ENCODE measurements around the gene SDK2. TPM values are rescaled to one million over a fixed set of nuclear protein-coding genes. Genes with fewer than 3 reads are reported as not detected.

Gene SDK2
- total and polyA plus RNA-seq, 7 experiments from 2014 or later: 0.64 to 14.1 (median 8.2) TPM

DNA sequence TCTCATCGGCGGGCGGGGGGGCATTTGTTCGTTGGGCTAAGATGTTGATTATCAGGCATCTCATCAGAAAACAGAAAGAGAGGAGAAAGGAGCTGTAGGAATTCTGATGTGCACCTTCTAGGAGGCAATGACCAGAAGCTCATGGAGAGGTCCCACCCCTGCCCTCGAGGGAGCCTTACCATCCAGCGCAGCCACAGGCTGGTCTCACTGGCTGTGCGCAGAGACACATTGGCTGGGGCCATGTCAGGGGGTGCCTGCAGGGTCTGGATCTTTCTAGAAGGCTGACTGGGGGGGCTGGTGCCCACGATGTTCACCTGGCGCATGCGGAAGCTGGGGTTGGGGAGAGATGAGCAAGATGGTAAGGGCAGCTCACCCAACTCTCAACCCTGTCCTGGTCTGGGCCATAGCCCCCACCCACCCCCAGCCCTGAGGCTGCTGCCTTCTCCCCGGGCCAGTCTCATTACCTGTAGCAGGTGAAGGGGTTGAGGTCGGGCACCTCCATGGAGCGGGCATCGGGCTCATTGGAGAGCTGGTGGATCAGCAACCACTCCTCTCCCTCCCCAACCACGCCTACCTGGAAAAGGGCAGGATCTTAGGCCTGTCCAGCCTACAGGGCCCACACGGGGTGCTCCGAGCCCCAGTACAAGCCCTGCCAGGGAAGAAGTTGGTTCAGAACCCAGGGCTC lies 246.2 kb downstream of the SDK2 start:
- Histone ChIP-seq H3K4me1 (ENCODE audit: control insufficient read depth in 2 of 2, insufficient read depth in 2 of 2, low read length in 2 of 2) (no peaks in the 10 kb centered on the region), H3K9me3 (ENCODE audit: control insufficient read depth in 2 of 3, low read length in 3 of 3) (no peaks in the 10 kb centered on the region), H3K36me3 (ENCODE audit: control insufficient read depth in 2 of 3, insufficient read depth in 3 of 3, low read length in 3 of 3) (peaks cover 0 to 5% (median 0%) of the 10 kb centered on the region in 3 experiments), H3K4me3 (ENCODE audit: low read length) (no peak overlapping the region), H3K27ac (ENCODE audit: low read depth, low read length) (no peak overlapping the region), H3K27me3 (ENCODE audit: control insufficient read depth in 2 of 2, insufficient read depth in 2 of 2, low read length in 2 of 2) (no peaks in the 10 kb centered on the region)
- intact Hi-C loops (cut with micrococcal nuclease): no loop called here
- Mint-ChIP-seq H3K27me3 (no peaks in the 10 kb centered on the region), H3K27ac (no peak overlapping the region), H3K4me3 (no peak overlapping the region), H3K4me1 (no peaks in the 10 kb centered on the region), H3K36me3 (peaks cover 0 to 43% (median 4%) of the 10 kb centered on the region in 5 donors), H3K9me3 (no peaks in the 10 kb centered on the region)
- ChIA-PET CTCF (no interaction called here), POLR2A (no interaction called here)
- ATAC-seq (no peak), DNase-seq (no peak)

DNA sequence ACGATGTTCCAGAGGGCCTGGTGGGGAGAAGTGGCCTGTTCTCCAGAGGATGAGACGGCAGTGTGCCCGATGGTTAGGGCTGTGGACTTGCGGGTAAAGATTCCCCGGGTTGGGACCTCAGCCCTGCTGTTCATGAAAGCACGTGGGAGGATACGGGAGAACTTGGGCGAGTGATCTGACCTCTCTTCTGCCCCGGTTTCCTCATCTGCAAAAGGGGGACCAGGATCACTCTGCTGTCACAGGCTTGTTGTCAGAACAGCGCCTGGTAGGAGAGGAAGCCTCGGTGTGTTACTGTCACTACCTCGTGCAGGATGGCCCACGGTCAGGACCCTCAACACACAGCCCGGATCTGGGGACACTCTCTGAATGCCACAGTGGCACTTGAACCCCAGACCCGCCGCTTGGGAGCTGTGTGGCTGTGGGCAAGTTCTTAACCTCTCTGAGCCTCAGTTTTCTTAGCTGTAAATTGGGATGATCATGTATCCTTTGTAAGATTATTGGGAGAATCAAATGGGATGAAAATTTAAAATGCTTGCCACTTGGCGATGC lies 246.9 kb downstream of the SDK2 start:
- ATAC-seq (no peak), DNase-seq (no peak)
- no peaks in the 10 kb centered on the region for H3K27me3 ChIP-seq (ENCODE audit: control insufficient read depth in 2 of 2, insufficient read depth in 2 of 2, low read length in 2 of 2)
- H3K4me1 ChIP-seq (ENCODE audit: control insufficient read depth in 2 of 2, insufficient read depth in 2 of 2, low read length in 2 of 2): no peaks in the 10 kb centered on the region
- no peak overlapping the region for H3K4me3 Mint-ChIP-seq
- peaks cover 0 to 5% (median 0%) of the 10 kb centered on the region in 3 experiments for H3K36me3 ChIP-seq (ENCODE audit: control insufficient read depth in 2 of 3, insufficient read depth in 3 of 3, low read length in 3 of 3)
- H3K27ac ChIP-seq (ENCODE audit: low read depth, low read length): no peak overlapping the region
- H3K9me3 ChIP-seq (ENCODE audit: control insufficient read depth in 2 of 3, low read length in 3 of 3): no peaks in the 10 kb centered on the region
- peaks cover 0 to 43% (median 4%) of the 10 kb centered on the region in 5 donors for H3K36me3 Mint-ChIP-seq
- no peak overlapping the region for H3K4me3 ChIP-seq (ENCODE audit: low read length)
- H3K27me3 Mint-ChIP-seq: no peaks in the 10 kb centered on the region
- no peaks in the 10 kb centered on the region for H3K4me1 Mint-ChIP-seq
- no peak overlapping the region for H3K27ac Mint-ChIP-seq
- ChIA-PET POLR2A (no interaction called here), CTCF (no interaction called here)
- no peaks in the 10 kb centered on the region for H3K9me3 Mint-ChIP-seq
- intact Hi-C loops (cut with micrococcal nuclease): no loop called here

GRCh38 chr17:73396431-73397277 lies 247.6 kb downstream of the SDK2 start:
- H3K27ac Mint-ChIP-seq: no peak overlapping the region
- Histone ChIP-seq H3K9me3 (ENCODE audit: control insufficient read depth in 2 of 3, low read length in 3 of 3) (no peaks in the 10 kb centered on the region), H3K4me1 (ENCODE audit: control insufficient read depth in 2 of 2, insufficient read depth in 2 of 2, low read length in 2 of 2) (no peaks in the 10 kb centered on the region), H3K27me3 (ENCODE audit: control insufficient read depth in 2 of 2, insufficient read depth in 2 of 2, low read length in 2 of 2) (no peaks in the 10 kb centered on the region), H3K36me3 (ENCODE audit: control insufficient read depth in 2 of 3, insufficient read depth in 3 of 3, low read length in 3 of 3) (peaks cover 0 to 5% (median 0%) of the 10 kb centered on the region in 3 experiments), H3K27ac (ENCODE audit: low read depth, low read length) (no peak overlapping the region), H3K4me3 (ENCODE audit: low read length) (no peak overlapping the region)
- POLR2A ChIA-PET: no interaction called here
- no peaks in the 10 kb centered on the region for H3K4me1 Mint-ChIP-seq
- no peaks in the 10 kb centered on the region for H3K9me3 Mint-ChIP-seq
- intact Hi-C loops (cut with micrococcal nuclease): no loop called here
- no peak for ATAC-seq
- DNase-seq: no peak
- no peak overlapping the region for H3K4me3 Mint-ChIP-seq
- H3K27me3 Mint-ChIP-seq: no peaks in the 10 kb centered on the region
- H3K36me3 Mint-ChIP-seq: peaks cover 0 to 43% (median 4%) of the 10 kb centered on the region in 5 donors
- CTCF ChIA-PET: no interaction called here

DNA sequence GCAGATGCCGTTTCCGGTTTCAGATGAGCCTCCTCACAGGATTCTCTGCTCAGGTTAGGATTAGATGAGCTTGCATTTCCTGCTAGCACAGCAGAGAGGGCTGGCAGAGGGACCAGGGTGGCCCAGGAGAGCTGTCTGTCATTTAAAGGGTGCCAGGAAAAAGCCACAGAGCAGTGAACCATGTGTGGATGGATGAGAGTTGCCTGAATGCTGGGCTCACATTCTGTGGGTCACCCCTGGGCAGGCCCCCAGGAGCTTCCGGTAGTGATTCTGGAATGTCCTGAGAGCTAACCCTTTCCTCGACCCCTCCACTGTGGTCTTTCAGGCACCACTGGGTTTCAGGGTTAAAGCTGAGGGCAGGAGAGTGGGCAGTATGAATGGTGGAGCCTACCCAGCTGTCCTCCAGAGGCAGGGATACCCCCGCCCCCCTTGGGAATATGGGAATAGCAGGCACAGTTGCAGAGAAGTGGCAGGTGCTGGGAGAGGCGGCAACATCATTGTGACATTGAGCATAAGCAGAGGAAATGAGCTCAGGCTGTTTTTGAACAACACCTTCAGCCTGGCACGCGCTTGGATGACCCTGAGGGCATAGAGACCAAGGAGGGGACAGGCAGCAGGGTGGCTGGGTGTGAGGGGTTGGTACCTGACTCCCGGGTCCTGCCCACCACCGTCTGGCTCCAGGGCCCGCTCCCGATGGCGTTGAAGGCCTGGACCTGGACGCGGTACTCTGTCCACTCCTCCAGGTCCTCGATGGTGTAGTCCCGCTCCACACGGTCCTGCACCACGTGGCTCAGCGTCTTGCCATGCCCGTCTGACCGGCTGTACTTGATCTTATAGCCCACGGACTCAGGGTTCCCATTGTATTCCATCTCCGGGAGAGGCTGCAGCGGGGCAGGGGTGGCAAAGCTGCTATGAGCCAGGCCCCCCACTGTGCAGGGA lies 249.5 kb downstream of the SDK2 start:
- no peak overlapping the region for H3K27ac Mint-ChIP-seq
- intact Hi-C loops (cut with micrococcal nuclease): no loop called here
- no peaks in the 10 kb centered on the region for H3K9me3 ChIP-seq (ENCODE audit: control insufficient read depth in 2 of 3, low read length in 3 of 3)
- H3K4me3 Mint-ChIP-seq: no peak overlapping the region
- no peaks in the 10 kb centered on the region for H3K27me3 ChIP-seq (ENCODE audit: control insufficient read depth in 2 of 2, insufficient read depth in 2 of 2, low read length in 2 of 2)
- H3K4me1 ChIP-seq (ENCODE audit: control insufficient read depth in 2 of 2, insufficient read depth in 2 of 2, low read length in 2 of 2): no peaks in the 10 kb centered on the region
- H3K9me3 Mint-ChIP-seq: no peaks in the 10 kb centered on the region
- ChIA-PET POLR2A (no interaction called here), CTCF (interaction anchor here (0.5 kb wide), 1 partner anchor 857 kb away, joined by 4 read pairs; no protein-coding TSS in a partner anchor)
- H3K36me3 Mint-ChIP-seq: peaks cover 0 to 43% (median 4%) of the 10 kb centered on the region in 5 donors
- H3K27me3 Mint-ChIP-seq: no peaks in the 10 kb centered on the region
- peaks cover 0 to 5% (median 0%) of the 10 kb centered on the region in 3 experiments for H3K36me3 ChIP-seq (ENCODE audit: control insufficient read depth in 2 of 3, insufficient read depth in 3 of 3, low read length in 3 of 3)
- DNase-seq (no peak), ATAC-seq (no peak)
- H3K4me3 ChIP-seq (ENCODE audit: low read length): no peak overlapping the region
- H3K27ac ChIP-seq (ENCODE audit: low read depth, low read length): no peak overlapping the region
- H3K4me1 Mint-ChIP-seq: no peaks in the 10 kb centered on the region

GRCh38 chr17:73393962-73394361 lies 250.3 kb downstream of the SDK2 start:
- intact Hi-C loops (cut with micrococcal nuclease): no loop called here
- Mint-ChIP-seq H3K4me1 (no peaks in the 10 kb centered on the region), H3K36me3 (peaks cover 0 to 41% (median 4%) of the 10 kb centered on the region in 5 donors), H3K4me3 (no peak overlapping the region), H3K27ac (peak overlapping the region in 1 of 9 donors; percentile 46), H3K27me3 (no peaks in the 10 kb centered on the region), H3K9me3 (no peaks in the 10 kb centered on the region)
- Histone ChIP-seq H3K27me3 (ENCODE audit: control insufficient read depth in 2 of 2, insufficient read depth in 2 of 2, low read length in 2 of 2) (no peaks in the 10 kb centered on the region), H3K4me1 (ENCODE audit: control insufficient read depth in 2 of 2, insufficient read depth in 2 of 2, low read length in 2 of 2) (no peaks in the 10 kb centered on the region), H3K9me3 (ENCODE audit: control insufficient read depth in 2 of 3, low read length in 3 of 3) (no peaks in the 10 kb centered on the region), H3K36me3 (ENCODE audit: control insufficient read depth in 2 of 3, insufficient read depth in 3 of 3, low read length in 3 of 3) (peaks cover 0 to 3% (median 0%) of the 10 kb centered on the region in 3 experiments), H3K4me3 (ENCODE audit: low read length) (no peak overlapping the region), H3K27ac (ENCODE audit: low read depth, low read length) (no peak overlapping the region)
- ATAC-seq (no peak), DNase-seq (no peak)
- ChIA-PET CTCF (interaction anchor here (0.5 kb wide), 1 partner anchor 858 kb away, joined by 4 read pairs; no protein-coding TSS in a partner anchor), POLR2A (no interaction called here)

- Mint-ChIP-seq H3K4me3 (no peak overlapping the region), H3K27me3 (no peaks in the 10 kb centered on the region), H3K36me3 (peaks cover 0 to 37% (median 4%) of the 10 kb centered on the region in 5 donors), H3K9me3 (no peaks in the 10 kb centered on the region), H3K27ac (no peak overlapping the region), H3K4me1 (no peaks in the 10 kb centered on the region)
- Histone ChIP-seq H3K4me1 (ENCODE audit: control insufficient read depth in 2 of 2, insufficient read depth in 2 of 2, low read length in 2 of 2) (no peaks in the 10 kb centered on the region), H3K9me3 (ENCODE audit: control insufficient read depth in 2 of 3, low read length in 3 of 3) (no peaks in the 10 kb centered on the region), H3K27me3 (ENCODE audit: control insufficient read depth in 2 of 2, insufficient read depth in 2 of 2, low read length in 2 of 2) (no peaks in the 10 kb centered on the region), H3K36me3 (ENCODE audit: control insufficient read depth in 2 of 3, insufficient read depth in 3 of 3, low read length in 3 of 3) (no peaks in the 10 kb centered on the region), H3K27ac (ENCODE audit: low read depth, low read length) (no peak overlapping the region), H3K4me3 (ENCODE audit: low read length) (no peak overlapping the region)
- ATAC-seq (no peak), DNase-seq (no peak)
- POLR2A ChIA-PET: no interaction called here
- intact Hi-C loops (cut with micrococcal nuclease): no loop called here
- CTCF ChIA-PET: no interaction called here
These were observed 250.9 kb downstream of the SDK2 start for GRCh38 chr17:73393381-73393780.

Data from naive thymus-derived CD4-positive, alpha-beta T cell (primary cell).